NCI-H82 treated with DMSO at 0.1 percent for 48 hours (cell line): Measurements from ENCODE around the gene ATRN.
"Not testable (repeated sequence)": the region's sequence is repeated elsewhere in the genome, so short reads cannot be mapped to it uniquely, and the experiment has no call there.

Experiments
- DNase-seq: peaks from one replicate; lab custom pipeline; 2025; ENCODE audit not compliant: unreplicated experiment; lab: John Stamatoyannopoulos, UW

Gene ATRN

DNA sequence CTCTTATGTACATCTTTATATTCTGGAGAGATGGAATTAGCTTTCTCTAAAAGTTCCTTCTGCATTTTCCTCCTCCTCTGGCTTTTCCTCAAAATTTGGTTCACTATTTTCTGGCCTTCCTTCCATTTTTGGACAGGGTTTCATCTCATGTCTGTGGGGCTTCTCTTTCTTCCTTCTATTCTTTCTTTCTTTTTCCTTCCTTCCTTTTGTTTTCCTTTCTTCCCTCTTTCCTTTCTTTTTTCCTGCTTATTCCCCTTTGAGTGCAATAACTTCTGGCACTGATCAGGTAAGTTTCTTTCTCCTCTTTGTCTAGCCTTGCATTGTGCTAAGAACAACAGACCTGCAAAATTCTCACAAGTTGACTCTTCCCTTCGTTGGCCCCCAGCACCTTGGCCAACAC lies 5.5 kb upstream of the ATRN start:
- no peak for DNase-seq

DNA sequence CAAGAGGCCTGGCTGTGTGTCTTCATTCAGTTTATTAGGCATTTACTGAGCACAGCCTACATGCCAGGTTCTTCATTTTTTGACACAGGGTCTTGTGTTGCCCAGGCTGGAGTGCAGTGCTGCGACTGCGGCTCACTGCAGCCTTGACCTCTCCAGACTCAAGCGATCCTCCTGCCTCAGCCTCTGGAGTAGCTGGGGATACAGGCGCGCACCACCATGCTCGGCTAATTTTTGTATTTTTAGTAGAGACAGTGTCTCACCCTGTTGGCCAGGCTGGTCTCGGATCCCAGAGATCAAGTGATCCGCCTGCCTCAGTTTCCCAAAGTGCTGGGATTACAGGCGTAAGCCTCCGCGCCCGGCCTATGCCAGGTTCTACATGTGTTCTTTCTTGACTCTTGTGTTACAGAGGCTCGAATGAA lies 601 bp upstream of the ATRN start:
- no peak for DNase-seq

- DNase-seq: no peak
These were observed 691 bp downstream of the ATRN start for GRCh38 chr20:3471397-3472021.

DNA sequence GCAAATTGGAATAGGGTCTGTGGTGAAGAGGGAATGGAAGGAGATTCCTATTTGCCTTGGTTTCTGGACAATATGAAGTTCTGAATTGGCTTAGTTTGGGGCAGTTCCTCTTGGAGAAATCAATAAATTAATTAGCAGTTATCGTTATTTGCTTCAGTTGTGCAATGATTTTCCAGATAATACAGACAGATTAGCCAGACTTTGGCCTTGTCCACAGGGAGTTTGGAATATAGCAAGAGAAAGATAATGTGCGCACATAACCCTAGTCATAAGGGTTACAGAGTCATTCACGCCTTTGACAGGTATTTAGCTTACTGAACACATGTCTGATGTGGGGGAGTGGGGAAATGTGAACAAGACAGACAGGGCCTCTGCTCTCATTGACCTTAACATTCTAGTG lies 1.3 kb downstream of the ATRN start:
- no peak for DNase-seq

GRCh38 chr20:3473324-3473723 lies 2.5 kb downstream of the ATRN start:
- DNase-seq: no peak

GRCh38 chr20:3473944-3474343 lies 3.1 kb downstream of the ATRN start:
- no peak for DNase-seq

DNA sequence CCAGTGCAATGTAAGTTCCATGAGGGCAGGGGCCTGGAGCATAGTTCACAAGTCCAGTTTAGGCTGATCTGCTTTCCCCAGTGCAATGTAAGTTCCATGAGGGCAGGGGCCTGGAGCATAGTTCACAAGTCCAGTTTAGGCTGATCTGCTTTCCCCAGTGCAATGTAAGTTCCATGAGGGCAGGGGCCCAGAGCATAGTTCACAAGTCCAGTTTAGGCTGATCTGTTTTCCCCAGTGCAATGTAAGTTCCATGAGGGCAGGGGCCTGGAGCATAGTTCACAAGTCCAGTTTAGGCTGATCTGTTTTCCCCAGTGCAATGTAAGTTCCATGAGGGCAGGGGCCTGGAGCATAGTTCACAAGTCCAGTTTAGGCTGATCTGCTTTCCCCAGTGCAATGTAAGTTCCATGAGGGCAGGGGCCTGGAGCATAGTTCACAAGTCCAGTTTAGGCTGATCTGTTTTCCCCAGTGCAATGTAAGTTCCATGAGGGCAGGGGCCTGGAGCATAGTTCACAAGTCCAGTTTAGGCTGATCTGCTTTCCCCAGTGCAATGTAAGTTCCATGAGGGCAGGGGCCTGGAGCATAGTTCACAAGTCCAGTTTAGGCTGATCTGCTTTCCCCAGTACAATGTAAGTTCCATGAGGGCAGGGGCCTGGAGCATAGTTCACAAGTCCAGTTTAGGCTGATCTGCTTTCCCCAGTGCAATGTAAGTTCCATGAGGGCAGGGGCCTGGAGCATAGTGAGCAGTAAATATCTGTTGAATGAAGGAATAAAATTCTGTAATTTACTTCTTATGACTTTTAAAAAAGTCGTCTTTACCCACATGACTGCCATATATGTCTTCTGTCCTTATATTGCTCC lies 6.4 kb downstream of the ATRN start:
- not testable (repeated sequence) for DNase-seq

GRCh38 chr20:3477861-3478544 lies 7.2 kb downstream of the ATRN start:
- no peak for DNase-seq

DNA sequence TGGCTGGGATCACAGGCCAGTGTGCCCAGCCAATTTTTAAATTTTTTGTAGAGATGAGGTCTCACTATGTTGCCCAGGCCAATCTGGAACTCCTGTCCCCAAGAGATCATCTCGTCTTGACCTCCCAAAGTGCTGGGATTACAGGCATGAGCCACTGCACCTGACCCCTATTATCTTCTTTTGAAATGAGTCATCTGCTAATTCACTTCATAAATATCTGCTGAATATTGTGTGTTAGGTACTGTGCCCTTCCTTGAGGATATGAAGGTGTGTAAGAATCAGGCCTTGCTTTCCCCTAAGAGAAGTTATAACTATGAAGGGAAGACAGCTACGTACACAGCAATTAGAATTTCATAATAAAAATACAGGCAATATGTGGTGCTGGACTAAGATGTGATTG lies 8.2 kb downstream of the ATRN start:
- DNase-seq: no peak

DNA sequence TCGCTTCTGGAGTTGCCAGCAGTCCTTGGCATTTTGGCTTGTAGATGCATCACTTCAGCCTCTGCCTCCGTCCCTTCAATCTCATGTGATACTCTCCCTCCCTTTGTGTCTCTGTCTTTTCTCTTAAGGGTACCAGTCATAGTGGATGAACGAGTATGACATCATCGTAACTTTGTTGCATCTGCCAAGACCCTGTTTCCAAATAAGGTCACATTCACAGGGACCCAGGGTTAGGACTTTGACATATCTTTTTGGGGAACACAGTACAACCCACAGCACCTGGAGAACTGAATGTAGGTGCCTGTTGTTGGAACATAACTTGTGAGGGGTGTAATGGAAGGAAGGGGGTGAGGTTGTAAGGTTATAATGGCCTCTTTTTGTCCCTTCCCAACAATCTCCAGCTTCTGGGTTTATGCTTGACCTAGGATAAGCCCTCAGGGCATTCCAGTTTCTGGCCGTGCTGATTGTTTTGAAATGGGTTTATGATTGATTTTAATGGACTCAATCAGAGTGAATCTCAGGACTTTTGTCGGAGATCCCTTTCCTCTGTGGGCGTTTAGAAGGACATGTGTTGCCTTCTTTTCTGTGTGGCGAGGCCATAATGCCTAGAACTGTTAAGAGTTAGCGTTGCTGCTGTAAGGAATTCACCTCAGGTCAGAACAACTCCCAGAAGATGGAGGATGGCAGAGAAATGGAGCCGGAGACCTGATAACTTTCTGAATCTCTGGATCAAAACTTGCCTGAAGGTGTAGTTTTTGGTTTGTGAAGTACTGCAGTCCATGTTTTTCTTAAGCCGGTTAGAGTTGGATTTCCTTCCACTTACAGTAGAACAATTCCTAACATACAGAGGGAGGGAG lies 9.2 kb downstream of the ATRN start:
- no peak for DNase-seq

- DNase-seq: no peak
These were observed 12.5 kb downstream of the ATRN start for GRCh38 chr20:3483309-3483708.

DNA sequence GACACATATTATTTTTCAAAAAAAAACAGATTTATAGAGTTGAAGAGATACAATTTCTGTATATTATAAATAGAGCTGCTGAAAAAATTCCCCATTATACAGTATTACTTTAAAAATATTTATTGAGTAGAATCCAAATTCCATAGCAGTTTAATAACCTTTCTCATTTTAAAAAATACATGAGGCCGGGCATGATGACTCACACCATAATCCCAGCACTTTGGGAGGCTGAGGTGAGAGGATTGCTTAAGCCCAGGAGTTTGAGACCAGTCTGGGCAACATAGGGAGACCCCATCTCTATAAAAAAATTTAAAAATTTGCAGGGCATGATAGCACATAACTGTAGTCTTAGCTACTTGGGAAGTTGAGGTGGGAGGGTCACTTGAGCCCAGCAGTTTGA lies 13.0 kb downstream of the ATRN start:
- DNase-seq: no peak

DNA sequence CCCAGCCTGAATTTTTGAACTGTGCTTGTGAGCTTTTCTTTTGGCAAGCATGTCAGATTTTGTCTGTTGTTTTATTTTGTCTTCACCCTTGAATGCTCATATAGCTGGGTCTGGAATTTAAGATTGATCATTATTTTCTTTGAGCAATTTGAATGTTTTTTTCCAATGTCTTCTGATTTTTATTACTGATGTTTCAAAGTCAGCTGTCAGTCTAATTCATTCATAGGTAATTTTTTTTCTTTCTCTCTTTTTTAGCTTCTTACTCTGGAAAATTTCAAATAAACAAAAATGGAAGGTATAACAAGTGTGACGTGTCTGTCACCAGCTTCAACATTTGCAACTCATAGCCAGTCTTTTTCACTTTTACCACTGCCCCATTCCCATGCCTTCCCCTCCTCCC lies 15.1 kb downstream of the ATRN start:
- DNase-seq: no peak

DNA sequence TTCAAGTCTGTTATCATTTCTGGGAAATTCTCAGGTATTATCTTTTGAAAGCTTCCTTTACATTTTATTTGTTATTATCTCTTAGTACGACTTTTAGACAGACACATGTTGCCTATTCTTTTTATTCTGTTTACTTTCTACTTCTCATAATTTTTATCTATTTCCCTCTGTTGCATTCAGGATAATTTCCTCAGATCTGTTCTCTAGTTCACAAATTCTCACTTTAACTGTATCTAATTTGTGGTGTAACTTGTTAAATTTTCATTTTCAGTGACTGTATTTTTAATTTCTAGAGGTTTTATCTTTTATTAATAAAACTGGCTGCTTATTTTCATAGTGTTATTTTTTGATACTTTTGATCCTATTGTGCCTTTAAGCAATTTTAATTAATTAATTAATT lies 16.0 kb downstream of the ATRN start:
- DNase-seq: no peak

DNA sequence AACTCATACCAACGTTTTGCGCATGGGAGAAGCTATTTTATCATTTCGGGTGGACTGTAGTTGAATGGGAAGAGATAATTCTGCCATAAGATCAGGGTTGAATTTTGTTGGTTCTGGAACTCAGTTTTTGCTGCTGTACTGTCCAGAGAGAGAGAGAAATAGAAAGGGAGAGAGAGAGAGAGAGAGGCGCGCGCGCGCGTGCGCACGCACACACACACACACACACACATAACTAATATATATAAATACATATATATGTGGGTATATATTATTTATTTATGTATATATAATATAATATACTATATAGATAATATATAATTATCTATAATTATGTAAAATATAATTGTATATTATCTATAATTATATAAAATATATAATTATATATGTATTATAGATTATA lies 21.9 kb downstream of the ATRN start:
- DNase-seq: no peak

DNA sequence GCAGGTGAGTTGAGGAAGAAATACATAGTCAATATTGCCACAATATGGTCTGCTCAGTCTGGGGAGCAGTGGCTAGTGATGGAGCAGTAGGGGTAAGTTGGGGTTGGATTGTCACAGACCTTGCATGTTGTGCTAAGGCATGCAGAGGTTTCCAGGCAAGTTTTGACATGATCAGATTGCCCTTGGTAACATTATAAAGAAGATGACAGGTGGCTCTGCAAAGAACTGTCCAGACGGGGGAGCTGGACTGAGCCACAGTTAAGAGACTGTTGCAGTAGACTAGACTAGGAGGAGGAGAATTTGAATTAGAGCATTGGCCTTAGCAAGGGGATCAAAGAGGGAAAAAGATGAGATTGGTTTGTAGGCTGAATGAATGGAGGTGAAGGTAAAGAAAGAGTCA lies 23.4 kb downstream of the ATRN start:
- no peak for DNase-seq

DNA sequence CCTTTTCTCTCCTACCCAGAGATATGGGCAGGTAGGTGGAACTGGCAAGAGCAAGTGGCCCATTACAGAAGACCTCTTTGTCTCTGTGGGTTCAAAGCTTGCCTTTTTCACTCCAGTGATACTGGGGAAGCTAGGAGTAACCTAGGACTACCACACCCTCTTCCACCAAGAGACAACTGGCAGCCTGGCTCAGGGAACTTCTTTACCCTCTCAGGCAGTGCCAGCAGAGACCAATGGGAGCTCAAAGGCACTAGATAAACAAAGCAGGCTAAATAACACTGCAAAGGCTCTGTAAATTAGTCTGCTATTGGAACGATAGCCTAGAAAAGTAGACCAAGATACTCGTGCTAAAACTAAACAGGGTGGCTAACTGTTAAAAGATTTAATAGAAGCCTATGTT lies 32.1 kb downstream of the ATRN start:
- DNase-seq: no peak

GRCh38 chr20:3505148-3505547 lies 34.3 kb downstream of the ATRN start:
- no peak for DNase-seq

GRCh38 chr20:3509064-3509463 lies 38.2 kb downstream of the ATRN start:
- no peak for DNase-seq

GRCh38 chr20:3510110-3510509 lies 39.3 kb downstream of the ATRN start:
- DNase-seq: no peak

DNA sequence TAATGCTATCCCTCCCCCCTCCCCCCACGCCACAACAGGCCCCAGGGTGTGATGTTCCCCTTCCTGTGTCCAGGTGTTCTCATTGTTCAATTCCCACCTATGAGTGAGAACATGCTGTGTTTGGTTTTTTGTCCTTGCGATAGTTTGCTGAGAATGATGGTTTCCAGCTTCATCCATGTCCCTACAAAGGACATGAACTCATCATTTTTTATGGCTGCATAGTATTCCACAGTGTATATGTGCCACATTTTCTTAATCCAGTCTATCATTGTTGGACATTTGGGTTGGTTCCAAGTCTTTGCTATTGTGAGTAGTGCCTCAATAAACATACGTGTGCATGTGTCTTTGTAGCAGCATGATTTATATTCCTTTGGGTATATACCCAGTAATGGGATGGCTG lies 41.4 kb downstream of the ATRN start:
- DNase-seq: not testable (repeated sequence)
